HG02798 (cell line): Measurements from ENCODE around the gene IRX2.

ENCODE experiments used
- ATAC-seq: cut with Tn5 transposase; IDR thresholded peaks from one replicate; pipeline ENCODE4 v1.9.1; 2021; ENCODE audit warnings: mild to moderate bottlenecking; ENCODE audit not compliant: unreplicated experiment, poor library complexity

Gene IRX2

DNA sequence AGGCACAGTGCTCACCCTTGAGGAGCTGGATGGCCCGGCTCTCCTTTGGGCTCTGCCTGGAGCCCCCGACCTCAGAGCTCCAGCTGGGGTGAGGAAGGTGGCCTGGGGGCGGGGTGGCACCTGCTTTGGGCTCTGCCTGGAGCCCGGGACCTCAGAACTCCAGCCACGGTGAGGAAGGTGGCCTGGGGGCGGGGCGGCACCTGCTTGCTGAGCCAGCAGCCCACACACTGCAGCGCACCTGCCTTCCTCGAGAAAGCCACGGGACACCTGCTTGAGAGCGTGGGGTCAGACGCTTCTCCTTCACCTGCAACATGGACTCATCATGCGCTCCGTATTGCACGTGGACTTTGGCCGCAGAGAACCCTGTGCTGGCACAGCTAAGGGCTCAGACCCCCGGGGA lies 51.8 kb downstream of the IRX2 start:
- no peak for ATAC-seq

DNA sequence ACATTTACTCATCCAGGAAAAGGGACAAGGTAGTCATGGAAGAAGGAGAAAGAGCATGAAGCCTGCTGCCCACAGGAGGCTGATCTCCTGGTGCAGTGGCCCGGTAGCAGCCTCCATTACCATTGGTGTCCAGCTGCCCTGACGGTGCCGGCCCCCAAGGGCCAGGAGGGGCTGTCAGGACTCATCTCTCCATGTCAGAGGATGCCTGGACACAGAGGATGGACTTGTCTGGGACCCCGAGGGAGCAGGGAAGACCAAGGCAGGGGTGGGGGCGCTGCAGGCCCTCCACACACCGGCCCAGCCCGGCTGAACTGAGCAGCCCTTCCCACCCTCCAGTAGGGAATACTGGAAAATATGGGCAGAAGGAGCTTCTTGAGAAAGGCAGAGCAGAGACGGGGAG lies 52.2 kb downstream of the IRX2 start:
- no peak for ATAC-seq

DNA sequence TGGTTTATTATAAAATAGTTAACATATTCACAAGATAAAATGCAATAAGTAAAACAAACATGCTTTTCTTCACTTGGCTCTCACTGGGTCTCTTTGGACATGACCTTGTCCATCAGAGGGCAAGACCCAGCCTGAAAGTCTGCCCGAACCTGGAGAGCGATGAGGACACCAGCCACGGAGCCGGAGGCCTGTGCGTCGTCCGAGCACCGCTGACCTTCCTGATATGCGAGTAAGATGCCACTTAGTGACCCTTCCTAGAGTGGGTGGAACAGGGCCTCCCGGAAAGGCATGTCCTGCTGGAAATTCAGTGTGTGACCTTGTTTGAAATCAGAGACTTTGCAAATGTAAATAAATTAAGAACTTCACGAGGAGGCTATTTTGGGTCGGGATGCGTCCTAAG lies 52.9 kb downstream of the IRX2 start:
- no peak for ATAC-seq

DNA sequence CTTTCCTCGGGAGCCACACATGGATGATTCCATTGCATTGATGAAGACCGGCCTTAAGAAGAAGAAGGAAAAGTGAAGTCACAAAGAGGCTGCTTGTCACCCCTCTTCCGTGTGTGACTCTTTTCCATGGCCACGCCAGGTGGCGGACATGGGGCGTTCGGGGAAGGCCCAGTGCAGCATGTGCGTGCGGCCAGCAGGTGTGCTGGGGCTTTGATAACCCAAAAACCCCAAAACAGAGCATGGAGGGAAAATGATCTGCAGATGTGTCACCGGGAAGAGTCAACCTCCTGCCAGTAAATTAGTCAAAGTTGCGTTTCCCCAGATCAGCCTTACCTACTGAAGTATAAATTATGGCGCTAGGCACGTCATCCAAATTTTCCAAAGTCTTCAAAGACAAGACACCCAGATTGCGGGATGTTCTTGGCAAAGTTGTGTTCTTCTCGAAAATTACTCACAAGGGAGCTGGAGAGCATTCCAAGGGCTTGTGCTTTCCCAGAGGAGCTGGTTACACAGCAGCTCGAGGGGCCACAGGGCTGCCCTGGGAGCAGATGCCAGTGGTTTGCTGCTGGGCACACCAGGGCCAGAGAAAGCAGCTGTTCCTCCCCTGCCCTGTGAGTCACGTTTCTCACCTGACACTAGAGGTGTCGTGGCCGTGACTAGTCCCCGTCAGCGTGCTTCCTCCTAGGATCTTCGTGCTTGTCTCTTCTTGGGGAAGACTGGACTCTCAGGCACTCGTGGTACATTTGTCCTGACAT lies 53.9 kb downstream of the IRX2 start:
- no peak for ATAC-seq

DNA sequence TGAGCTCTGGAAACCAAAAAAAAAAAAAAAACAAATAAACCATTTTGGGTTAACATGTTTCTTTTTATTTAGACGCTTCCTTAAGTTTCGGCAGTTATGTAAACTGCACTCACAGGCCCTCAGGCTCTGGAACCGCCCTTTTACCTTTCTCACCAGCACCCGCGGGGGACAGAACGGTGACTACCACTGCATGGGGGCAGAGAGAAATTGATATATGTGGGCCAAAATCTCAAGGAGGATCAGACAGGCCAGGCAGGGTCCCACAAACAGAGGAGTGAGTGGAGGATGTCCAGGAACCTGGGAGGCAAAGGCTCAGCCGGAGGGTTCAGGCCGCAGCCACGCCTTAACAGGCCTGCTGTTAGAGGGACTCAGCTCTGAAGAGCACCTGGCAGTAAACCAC lies 54.4 kb downstream of the IRX2 start:
- ATAC-seq, result no peak
